ENCODE measurements around the gene RCL1.
"Not testable (repeated sequence)": the region's sequence is repeated elsewhere in the genome, so short reads cannot be mapped to it uniquely, and the experiment has no call there.

Gene RCL1

DNA sequence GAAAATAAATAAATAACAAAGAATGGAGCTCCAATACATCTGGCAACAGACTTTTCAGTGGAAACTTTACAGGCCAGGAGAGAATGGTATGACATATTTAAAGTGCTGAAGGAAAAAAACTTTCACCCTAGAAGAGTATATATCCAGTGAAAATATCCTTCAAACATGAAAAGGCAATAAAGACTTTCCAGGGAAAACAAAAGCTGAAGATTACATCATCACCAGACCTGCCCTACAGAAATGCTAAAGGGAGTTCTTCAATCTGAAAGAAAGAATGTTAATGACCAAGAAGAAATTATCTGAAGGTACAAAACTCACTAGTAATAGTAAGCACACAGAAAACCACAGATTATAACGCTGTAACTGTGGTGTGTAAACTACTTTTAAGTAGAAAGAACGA, 8.3 kb upstream of the RCL1 start:
- DNase-seq, result no peak

GRCh38 chr9:4786599-4786998, 6.1 kb upstream of the RCL1 start:
- DNase-seq, result no peak

- DNase-seq, result no peak
Measured at GRCh38 chr9:4787876-4788275, 4.9 kb upstream of the RCL1 start.

- no peak for DNase-seq
Measured at GRCh38 chr9:4788703-4789102, 4.0 kb upstream of the RCL1 start.

- no peak for DNase-seq
Measured at GRCh38 chr9:4792054-4792571, 631 bp upstream of the RCL1 start.

DNA sequence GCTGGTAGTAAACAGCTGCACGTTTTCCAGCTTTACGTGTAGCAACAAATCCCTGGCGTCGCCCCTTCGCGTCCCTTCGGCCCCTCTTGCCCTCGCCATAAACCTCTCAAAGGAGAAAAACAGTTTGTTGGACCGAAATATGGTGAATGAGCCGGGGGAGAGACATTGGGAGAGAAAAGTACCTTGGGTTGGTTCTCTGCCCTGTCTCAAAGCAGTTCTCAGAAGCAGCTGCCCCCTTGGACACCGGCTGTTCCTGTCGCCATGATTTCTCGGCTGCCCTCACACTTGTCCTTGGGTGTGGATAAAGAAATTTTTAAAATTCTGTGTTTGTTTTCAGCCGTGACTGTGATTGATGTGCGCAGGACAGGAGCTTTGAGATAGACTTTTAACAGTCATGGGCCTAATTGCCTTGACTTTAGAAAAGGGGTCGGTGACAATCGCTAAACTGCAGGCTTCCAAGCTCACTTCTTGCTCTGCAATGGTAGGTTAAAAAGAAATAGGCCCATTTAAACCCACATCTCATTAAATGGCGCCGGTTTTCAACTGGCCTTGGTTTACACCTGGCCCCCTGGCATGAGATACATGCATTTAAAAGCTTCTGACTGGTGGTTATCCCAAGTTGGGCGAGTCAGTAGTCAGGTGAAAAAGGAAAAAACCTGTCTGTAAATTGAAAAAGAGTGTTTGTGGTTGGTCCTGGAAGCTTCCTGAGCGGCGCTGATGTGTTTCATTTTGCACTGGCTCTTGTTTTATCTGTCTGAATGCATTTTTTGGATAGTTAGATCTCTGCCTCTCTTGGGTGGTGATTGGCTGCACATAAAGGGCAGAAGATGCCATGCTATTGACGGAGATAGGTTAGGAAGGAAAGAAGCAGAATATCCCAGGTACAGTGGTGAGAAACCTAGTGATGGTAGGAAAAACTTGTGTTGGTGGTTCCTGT, 983 bp downstream of the RCL1 start:
- no peak for DNase-seq

DNA sequence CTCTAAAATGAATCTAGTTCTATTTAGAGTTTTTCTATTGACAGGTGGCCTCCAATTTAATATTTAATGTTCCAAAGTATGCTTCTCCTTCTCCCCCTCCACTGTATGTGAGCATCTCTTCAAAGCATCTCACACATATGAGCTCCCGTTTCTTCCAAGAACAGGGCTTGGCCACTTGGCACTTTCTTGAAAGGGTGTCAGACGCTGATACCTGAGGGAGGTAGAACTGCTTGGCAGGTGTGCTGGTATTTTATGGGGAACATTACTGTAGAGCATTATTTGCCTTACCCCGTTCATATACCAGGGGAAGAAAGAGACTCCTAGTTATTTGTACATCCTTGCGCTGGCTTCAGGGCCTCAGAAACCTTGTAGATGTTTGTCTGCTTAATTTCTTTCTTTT, 1.9 kb downstream of the RCL1 start:
- DNase-seq, result no peak

DNA sequence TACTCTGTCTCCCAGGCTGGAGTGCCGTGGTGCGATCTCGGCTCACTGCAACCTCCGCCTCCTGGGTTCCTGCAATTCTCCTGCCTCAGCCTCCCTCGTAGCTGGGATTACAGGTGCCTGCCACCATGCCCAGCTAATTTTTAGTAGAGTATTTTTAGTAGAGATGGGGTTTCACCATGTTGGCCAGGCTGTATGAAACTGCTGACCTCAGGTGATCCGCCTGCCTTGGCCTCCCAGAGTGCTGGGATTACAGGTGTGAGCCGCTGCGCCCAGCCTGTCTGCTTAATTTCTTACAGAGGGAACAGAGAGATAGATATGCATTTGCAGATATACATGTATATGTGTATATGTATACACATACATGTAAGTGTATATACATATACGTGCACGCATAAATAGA, 2.4 kb downstream of the RCL1 start:
- not testable (repeated sequence) for DNase-seq

GRCh38 chr9:4796530-4796929, 3.8 kb downstream of the RCL1 start:
- DNase-seq, result no peak

DNA sequence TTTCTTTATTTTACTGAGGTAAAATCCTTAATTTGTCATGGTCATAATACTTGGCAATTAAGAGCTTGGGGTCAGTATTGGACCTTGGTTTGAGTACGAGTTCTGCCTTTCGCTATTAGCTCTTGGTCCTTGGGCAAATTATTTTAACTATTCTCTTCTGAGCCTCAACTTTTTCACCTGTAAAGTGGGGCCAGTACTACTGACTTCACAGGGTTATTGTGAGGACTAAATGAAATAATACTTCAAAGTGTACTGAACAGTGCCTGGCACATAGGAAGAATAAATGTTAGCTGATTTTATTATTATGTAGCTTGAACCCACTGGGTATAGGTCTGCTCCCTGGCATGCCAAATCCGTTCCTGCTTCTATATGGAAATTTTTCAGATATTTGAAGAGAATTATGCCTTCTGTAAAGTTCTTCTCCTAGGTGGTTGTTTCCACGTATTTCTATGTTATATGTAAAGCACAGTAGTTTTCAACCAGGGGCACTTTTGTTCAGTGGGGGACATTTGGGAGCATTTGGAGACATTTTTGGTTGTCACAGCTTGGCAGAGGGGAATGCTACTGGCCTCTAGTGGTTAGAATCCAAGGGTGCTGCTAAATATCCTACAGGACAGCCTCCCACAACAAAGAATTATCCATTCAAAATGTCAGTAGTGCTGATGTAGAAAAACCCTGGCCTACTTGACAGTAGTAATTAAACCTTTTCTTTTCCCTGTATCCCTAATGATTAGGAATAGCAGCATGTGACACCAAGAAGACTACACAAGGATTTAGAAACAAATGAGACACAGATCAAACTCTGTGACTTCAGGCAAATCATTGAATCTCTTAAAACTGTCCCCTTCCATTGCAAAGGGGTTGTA, 4.5 kb downstream of the RCL1 start:
- no peak for DNase-seq

DNA sequence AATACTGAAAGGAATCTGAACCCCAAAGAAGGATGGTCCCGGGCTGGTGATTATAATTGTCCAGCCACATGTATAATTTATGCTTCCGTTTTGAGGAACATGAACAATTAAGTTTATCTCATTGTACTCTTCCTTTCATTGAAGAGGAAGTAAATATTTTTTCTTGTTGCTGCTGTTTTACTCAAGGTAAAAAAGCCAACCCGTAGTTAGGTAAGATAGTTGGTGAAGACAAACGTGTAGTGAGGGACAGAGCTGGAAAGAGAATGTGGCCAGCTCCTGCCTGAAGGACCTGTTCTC, 5.1 kb downstream of the RCL1 start:
- DNase-seq, result no peak

GRCh38 chr9:4798281-4799032, 5.7 kb downstream of the RCL1 start:
- no peak for DNase-seq

- no peak for DNase-seq
Measured at GRCh38 chr9:4799033-4799430, 6.3 kb downstream of the RCL1 start.

DNA sequence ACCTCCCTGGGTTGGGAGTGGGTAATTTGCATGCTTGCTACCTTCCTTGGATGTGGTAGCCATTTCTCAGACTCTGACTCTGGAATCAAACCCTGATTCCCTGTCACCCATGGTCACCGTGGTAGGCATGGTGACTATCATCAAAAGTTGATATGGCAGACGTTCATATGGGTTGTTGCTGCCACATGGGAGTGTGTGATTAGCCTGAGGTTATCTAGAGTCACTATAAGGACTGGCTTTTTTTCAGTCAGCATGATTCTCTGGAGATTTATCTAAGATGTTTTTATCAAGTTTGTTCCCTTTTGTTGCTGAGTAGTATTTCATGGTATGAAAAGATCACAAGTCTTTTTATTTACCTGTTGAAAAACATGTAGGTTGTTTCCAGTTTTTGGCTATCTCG, 7.0 kb downstream of the RCL1 start:
- no peak for DNase-seq

- no peak for DNase-seq
Measured at GRCh38 chr9:4801156-4801555, 8.4 kb downstream of the RCL1 start.

- DNase-seq, result no peak
Measured at GRCh38 chr9:4803670-4804530, 11.2 kb downstream of the RCL1 start.

GRCh38 chr9:4804531-4805016, 11.8 kb downstream of the RCL1 start:
- DNase-seq, result no peak

DNA sequence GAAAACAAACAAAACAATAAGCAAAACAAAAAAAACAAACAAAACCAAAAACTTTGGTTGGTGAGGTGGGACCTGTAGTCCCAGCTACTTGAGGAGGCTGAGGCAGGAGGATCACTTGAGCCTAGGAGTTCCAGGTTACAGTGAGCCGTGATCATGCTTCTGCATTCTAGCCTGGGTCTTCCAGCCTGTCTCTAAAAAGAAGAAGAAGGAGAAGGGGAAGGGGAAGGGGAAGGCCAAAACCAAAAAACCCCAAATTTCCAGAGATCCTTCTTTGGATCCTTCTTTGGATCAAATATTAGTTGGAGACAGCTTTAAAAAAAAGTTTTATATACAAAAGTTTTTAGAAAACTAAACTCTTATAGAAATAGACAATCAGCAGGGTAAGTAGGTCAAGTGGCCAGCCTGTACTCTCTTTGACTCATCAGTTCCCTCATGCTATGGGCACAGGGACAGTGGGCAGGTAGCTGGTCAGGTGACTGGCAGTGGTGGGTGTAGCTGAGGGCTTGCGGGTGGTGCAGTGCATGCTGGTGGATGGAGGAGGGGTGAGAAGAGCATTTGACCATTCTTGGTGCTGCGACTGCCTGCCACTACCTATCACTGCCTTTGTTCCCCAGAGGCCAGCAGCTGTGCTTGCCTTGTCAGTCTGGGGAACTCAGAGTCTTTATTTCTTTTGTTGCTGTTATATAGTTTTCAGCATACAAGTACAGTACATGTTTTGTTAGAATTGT, 12.6 kb downstream of the RCL1 start:
- DNase-seq, result no peak

DNA sequence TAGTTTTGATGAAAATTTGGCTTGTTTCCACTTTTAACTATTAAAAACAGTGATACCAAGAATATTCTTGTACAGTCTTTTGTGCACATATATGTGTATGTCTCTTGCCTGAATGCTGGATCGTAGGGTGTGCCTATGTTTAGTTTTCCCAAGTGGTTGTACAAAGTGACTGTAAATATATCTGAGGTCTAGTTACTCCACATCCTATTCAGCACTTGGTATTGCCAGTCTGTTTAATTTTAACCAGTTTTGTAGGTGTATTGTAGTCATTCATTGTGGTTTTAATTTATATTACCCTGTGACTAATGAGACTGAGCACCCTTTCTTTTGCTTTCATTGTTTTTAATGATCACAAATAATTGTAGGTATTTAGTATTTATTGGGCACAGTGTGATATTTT, 17.8 kb downstream of the RCL1 start:
- no peak for DNase-seq

GRCh38 chr9:4811824-4812223, 19.1 kb downstream of the RCL1 start:
- no peak for DNase-seq

- DNase-seq, result no peak
Measured at GRCh38 chr9:4812858-4813257, 20.1 kb downstream of the RCL1 start.

Measured in stimulated activated CD4-positive, alpha-beta T cell treated with anti-CD3 and anti-CD28 coated beads, Interleukin-4, amount 100 ng/mL, for 4 hours (primary cell).